ENCODE data around the gene RASAL3.

Gene RASAL3

DNA sequence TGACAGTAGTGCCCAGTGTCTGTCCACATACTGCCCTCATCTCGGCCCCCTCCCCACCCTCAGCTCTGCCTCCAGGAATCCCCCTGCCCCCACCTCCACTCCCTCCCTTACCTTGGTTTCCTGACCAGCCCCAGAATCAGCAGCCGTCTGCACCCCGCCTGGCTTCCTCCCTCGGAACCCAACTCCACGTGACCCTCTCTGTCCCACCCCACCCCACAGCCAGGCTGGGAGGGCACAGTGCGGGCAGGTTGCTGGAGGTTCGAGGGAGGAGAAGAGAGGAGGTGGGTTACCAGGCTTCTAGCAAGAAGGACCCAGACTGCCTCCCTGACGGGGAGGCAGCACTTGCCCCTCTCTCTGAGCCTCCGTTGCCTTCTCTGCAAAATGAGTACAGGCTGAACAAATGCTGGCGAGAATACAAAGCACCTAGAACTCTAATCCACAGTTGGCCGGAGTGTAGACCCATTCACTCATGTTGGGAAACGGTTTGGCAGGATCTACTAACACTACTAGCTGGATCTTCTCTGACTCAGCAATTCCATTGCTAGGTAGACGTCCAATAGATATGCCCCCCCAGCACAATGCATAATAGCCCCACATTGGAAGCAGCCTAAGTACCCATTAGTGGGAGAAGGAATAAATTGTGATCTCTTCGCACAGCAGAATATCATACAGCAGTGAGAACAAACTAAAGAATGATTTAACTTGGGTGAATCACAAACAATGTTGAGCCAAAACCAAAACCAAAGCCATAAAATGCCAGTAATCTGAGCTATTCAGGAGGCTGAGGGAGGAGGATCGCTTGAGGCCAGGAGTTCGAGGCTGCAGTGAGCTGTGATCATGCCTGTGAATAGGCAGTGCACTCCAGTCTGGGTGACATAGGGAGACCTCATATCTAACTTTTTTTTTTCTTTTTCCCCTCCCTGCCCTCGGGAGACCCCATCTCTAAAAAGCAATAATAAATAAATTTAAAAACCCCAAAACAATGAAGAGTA lies at the start of gene RASAL3:
RASAL3 (minus strand) TSS at position 151 of the 992 bp plus-strand sequence. CDS start 186 bp downstream, outside the sequence.
- Histone ChIP-seq H3K36me3 (ENCODE audit: insufficient read depth, low read length) (no peaks in the 10 kb centered on the region), H3K4me1 (ENCODE audit: insufficient read depth, low read length) (peaks cover 5% of the 10 kb centered on the region; the same call in 1 of the 2 replicates), H3K9ac (ENCODE audit: low read depth, low read length) (peak within 1 kb of the TSS; percentile 53; the same call in 1 of the 2 replicates), H3K9me3 (ENCODE audit: control insufficient read depth, insufficient read depth, low read length) (no peaks in the 10 kb centered on the region)

DNA sequence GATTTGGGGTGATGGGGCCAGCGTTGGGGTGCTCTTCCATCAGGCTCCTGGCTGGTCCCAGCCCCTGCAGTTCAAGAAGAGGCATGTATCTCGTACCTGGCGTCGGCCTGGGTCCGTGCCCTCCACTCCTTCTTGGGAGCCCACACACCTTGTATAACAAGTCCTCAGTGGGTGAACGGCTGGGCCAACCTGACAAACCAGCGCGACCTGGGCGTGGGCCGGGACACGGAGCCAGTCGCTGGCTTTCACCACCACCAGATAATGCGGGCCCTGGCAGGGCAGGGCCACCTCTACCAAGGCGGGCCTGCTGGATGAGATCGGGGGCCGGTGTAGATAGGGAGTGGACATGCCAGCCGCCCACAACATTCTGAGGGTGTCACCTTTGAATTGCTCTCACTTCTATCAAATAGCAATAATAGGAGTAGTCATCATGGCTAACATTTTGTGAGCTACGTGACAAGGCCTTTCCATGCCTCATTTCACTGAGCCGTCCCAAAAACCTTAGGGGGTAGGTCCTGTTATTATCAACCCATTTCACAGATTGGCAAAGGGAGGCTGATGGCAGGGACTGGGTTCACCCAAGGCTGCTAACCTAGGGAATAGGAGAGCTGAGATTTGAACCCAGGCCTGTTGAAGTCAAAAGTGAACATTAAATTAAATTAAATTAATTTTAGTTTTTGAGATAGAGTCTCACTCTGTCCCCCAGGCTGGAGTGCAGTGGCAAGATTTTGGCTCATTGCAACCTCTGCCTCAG lies 47.5 kb upstream of the RASAL3 start:
- H3K9me3 ChIP-seq (ENCODE audit: control insufficient read depth, insufficient read depth, low read length) = no peaks in the 10 kb centered on the region

GRCh38 chr19:15508035-15508710 lies 43.8 kb upstream of the RASAL3 start, which contains the start of gene CYP4F22:
Gene CYP4F22 (plus strand): TSS chr19:15508525. CDS start chr19:15525337, 16,812 bp downstream.
- Histone ChIP-seq H3K4me1 (ENCODE audit: insufficient read depth, low read length) (no peaks in the 10 kb centered on the region), H3K9ac (ENCODE audit: low read depth, low read length) (peak within 1 kb of the TSS; percentile 65; the same call in 1 of the 2 replicates), H3K36me3 (ENCODE audit: insufficient read depth, low read length) (no peaks in the 10 kb centered on the region), H3K9me3 (ENCODE audit: control insufficient read depth, insufficient read depth, low read length) (no peaks in the 10 kb centered on the region)

More for the DNA sequence above, 47.5 kb upstream of the RASAL3 start:
- Histone ChIP-seq H3K4me1 (ENCODE audit: insufficient read depth, low read length) (no peaks in the 10 kb centered on the region), H3K36me3 (ENCODE audit: insufficient read depth, low read length) (no peaks in the 10 kb centered on the region), H3K9ac (ENCODE audit: low read depth, low read length) (no peak overlapping the region)

DNA sequence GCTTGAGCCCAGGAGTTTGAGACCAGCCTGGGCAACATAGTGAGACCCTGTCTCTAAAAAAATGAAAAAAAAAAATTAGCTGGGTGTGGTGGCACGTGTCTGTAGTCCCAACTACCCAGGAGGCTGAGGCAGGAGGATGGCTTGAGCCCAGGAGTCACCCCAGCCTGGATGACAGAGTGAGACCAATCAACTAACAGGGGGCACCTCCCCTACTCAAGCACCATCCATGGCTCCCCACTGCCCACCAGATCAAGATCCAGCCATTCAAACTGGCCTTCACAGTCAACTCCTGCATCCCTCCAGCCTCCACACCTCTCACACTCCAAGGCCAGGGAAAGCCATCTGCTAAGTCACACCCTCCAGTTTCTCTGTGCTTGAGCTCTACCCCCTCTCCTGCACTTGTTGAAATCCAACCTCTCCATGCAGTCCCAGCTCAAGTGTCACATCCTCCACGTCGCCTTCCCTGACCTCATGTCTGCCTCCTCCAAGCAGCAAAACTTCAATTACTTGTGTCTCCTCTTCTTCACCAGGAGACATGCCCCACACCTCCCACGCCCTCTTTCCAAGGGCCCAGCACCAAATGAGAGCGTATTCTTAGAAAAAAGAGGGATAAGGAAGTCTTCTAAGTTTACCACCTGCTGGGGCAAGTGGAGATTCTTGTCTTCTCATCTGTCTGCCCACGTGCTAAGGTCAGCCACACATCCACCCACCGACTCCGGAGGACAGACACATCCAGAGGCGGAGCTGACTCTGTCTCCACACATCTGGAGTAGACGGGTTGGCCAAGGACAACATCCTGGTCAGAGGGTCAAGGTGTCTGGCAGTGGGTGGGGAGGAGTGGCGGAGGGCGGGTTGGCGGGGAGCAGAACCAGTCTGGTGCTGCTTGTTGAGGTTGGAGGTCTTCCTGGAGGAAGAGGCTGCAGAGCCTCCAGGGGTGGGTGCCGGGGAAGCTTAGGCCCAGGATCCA lies 43.0 kb upstream of the RASAL3 start:
- no peak overlapping the region; the same call in 1 of the 2 replicates for H3K9ac ChIP-seq (ENCODE audit: low read depth, low read length)
- no peaks in the 10 kb centered on the region for H3K36me3 ChIP-seq (ENCODE audit: insufficient read depth, low read length)
- no peaks in the 10 kb centered on the region for H3K9me3 ChIP-seq (ENCODE audit: control insufficient read depth, insufficient read depth, low read length)
- no peaks in the 10 kb centered on the region for H3K4me1 ChIP-seq (ENCODE audit: insufficient read depth, low read length)

- H3K9ac ChIP-seq (ENCODE audit: low read depth, low read length) = no peak overlapping the region
- H3K9me3 ChIP-seq (ENCODE audit: control insufficient read depth, insufficient read depth, low read length) = no peaks in the 10 kb centered on the region
- no peaks in the 10 kb centered on the region for H3K36me3 ChIP-seq (ENCODE audit: insufficient read depth, low read length)
These were observed 41.8 kb upstream of the RASAL3 start for GRCh38 chr19:15506074-15506571.

DNA sequence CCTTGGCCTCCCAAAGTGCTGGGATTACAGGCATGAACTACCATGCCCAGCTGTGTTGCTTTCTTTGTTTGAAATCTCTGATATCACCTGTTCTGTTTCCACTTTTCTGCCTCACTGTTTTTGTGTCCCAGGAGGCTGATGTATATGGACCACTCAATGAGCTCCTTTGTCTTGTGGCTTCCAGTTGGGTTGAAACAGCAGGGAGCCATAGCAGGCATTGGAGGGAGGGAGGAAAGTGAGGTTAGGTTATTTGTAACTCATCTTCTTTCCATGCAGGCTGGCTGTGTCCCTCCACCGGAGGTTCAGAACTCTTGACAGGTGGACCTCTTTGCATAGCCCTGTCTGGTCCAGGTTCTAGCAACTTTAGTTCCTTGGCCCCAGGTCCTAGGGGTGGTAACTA lies 37.9 kb upstream of the RASAL3 start:
- no peak overlapping the region for H3K9ac ChIP-seq (ENCODE audit: low read depth, low read length)
- peaks cover 7% of the 10 kb centered on the region; the same call in 1 of the 2 replicates for H3K4me1 ChIP-seq (ENCODE audit: insufficient read depth, low read length)
- H3K9me3 ChIP-seq (ENCODE audit: control insufficient read depth, insufficient read depth, low read length) = no peaks in the 10 kb centered on the region
- H3K36me3 ChIP-seq (ENCODE audit: insufficient read depth, low read length) = no peaks in the 10 kb centered on the region

More at GRCh38 chr19:15506074-15506571, 41.8 kb upstream of the RASAL3 start:
- no peaks in the 10 kb centered on the region for H3K4me1 ChIP-seq (ENCODE audit: insufficient read depth, low read length)

- no peaks in the 10 kb centered on the region for H3K9me3 ChIP-seq (ENCODE audit: control insufficient read depth, insufficient read depth, low read length)
- no peaks in the 10 kb centered on the region for H3K36me3 ChIP-seq (ENCODE audit: insufficient read depth, low read length)
- peaks cover 7% of the 10 kb centered on the region; the same call in 1 of the 2 replicates for H3K4me1 ChIP-seq (ENCODE audit: insufficient read depth, low read length)
- no peak overlapping the region for H3K9ac ChIP-seq (ENCODE audit: low read depth, low read length)
These were observed 37.3 kb upstream of the RASAL3 start for GRCh38 chr19:15501596-15501995.

DNA sequence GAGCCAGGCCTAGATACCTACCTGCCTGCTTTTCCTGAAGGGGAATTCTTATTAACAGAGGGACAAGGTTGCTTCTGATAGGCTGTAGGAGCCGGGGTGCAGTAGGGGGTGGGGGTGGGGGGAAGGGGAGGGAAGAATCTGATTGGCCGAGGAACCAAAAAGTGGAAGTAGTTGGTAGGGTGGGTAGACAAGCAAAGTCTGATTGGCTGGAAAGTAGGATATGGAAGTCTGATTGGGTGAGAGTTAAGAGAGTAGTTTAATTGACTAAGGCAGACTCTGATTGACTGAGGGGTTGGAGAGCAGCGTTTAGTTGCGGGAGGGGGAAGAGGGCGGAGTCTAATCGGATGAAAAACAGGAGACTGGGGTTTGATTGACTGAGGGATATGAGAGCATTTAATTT lies 34.6 kb upstream of the RASAL3 start:
- Histone ChIP-seq H3K9ac (ENCODE audit: low read depth, low read length) (peak overlapping the region; percentile 61; the same call in 1 of the 2 replicates), H3K4me1 (ENCODE audit: insufficient read depth, low read length) (peaks cover 7% of the 10 kb centered on the region; the same call in 1 of the 2 replicates), H3K9me3 (ENCODE audit: control insufficient read depth, insufficient read depth, low read length) (no peaks in the 10 kb centered on the region), H3K36me3 (ENCODE audit: insufficient read depth, low read length) (no peaks in the 10 kb centered on the region)

DNA sequence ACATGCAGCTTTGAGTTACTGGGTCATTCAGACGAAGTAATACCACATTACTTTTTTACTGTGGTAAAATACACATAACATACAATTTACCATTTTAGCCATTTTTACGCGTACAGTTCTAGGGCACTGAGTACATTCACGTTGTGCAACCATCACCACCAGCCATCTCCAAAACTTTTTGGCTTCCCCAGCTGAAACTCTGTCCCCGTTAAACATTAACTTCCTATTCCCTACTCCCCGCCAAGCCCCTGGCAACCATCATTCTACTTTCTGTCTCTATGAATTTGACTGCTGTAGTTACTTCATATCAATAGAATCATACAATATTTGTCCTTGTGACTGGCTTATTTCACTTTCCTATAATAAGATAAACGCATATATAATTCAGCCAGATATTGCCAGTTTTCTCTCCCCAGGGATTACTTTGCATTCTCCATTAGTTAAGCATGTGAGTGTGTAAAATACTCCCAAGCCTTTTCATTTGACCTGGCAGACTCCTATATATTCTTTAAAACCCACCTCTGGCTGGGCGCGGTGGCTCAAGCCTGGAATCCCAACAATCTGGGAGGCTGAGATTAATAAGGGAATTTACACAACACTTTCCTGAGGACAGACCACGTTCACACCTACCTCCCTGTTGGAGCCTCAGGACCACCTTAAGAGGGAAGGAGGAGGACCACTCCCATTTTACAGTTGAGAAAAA lies 34.0 kb upstream of the RASAL3 start:
- peaks cover 7% of the 10 kb centered on the region; the same call in 1 of the 2 replicates for H3K4me1 ChIP-seq (ENCODE audit: insufficient read depth, low read length)
- H3K9me3 ChIP-seq (ENCODE audit: control insufficient read depth, insufficient read depth, low read length) = no peaks in the 10 kb centered on the region

DNA sequence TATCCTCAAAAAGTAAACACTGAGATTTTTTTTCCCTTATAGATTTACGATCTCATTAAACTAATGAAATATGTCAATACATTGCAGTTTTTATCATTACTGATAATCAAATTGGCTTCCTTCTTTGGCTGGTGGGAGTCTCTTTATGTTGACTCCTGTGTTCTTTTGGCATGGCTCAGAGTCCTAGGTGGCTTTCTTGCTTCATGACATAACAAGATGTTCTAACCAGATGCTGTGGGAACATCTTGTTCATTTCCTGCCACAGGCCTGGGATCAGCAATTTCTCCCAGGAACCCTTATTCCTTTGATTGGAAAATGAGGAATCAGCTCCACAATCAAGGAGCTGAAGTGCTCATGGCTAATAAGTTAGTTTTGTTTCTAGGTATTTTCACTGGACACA lies 30.8 kb upstream of the RASAL3 start:
- Histone ChIP-seq H3K9ac (ENCODE audit: low read depth, low read length) (no peak overlapping the region), H3K9me3 (ENCODE audit: control insufficient read depth, insufficient read depth, low read length) (no peaks in the 10 kb centered on the region), H3K4me1 (ENCODE audit: insufficient read depth, low read length) (peaks cover 7% of the 10 kb centered on the region; the same call in 1 of the 2 replicates), H3K36me3 (ENCODE audit: insufficient read depth, low read length) (no peaks in the 10 kb centered on the region)

More for the DNA sequence above, 34.0 kb upstream of the RASAL3 start:
- H3K9ac ChIP-seq (ENCODE audit: low read depth, low read length) = peak overlapping the region; percentile 61; the same call in 1 of the 2 replicates
- no peaks in the 10 kb centered on the region for H3K36me3 ChIP-seq (ENCODE audit: insufficient read depth, low read length)

GRCh38 chr19:15488489-15489226 lies 24.3 kb upstream of the RASAL3 start:
- no peak overlapping the region for H3K9ac ChIP-seq (ENCODE audit: low read depth, low read length)
- H3K4me1 ChIP-seq (ENCODE audit: insufficient read depth, low read length) = no peaks in the 10 kb centered on the region
- no peaks in the 10 kb centered on the region for H3K36me3 ChIP-seq (ENCODE audit: insufficient read depth, low read length)
- H3K9me3 ChIP-seq (ENCODE audit: control insufficient read depth, insufficient read depth, low read length) = no peaks in the 10 kb centered on the region

DNA sequence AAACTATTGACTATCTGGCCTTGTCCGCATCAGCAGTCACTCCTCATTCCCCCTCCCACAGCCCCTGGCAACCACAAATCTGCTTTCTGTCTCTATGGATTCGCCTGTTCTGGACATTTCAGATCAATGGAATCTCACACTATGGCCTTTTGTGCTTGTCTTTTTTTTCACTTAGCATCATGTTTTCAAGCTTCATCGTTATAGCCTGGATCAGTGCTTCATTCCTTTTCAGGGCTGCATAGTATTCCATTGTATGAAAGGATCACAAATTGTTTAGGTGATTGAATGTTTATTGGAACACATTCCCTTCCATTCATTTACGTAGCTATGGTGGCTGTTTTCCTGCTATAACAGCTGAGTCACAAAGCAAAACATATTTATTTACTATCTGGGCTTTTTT lies 22.7 kb upstream of the RASAL3 start:
- no peaks in the 10 kb centered on the region for H3K4me1 ChIP-seq (ENCODE audit: insufficient read depth, low read length)
- H3K9ac ChIP-seq (ENCODE audit: low read depth, low read length) = no peak overlapping the region
- H3K36me3 ChIP-seq (ENCODE audit: insufficient read depth, low read length) = no peaks in the 10 kb centered on the region
- H3K9me3 ChIP-seq (ENCODE audit: control insufficient read depth, insufficient read depth, low read length) = no peaks in the 10 kb centered on the region
